Measurements from ENCODE around the gene PRDM16.
"Not testable (repeated sequence)": the region's sequence is repeated elsewhere in the genome, so short reads cannot be mapped to it uniquely, and the experiment has no call there.

The PRDM16 gene

DNA sequence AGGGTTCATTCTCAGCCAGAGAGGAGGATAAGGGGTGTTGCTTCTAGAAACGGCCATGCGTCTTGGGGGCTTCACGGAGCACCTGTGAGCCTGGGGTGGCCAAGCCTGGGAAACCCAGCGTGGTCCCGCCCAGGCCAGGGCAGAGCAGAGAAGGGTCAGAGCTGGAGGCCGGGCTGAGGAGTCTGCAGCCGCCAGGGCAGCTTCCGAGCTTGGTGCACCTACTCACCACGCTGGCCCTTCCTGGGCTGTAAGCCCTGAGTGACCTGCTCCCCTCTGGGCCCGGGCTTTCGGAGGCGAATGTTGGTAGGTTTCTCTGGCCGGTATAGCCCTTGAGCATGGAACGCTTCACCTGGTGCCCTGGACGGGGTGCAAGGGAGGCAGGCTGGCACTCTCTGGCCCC, 215.7 kb downstream of the PRDM16 start:
- Histone ChIP-seq H3K36me3 (ENCODE audit: control insufficient read depth in 1 of 2, insufficient read depth in 2 of 2, low read depth in 1 of 2, low read length in 2 of 2) (no peaks in the 10 kb centered on the region), H3K4ac (ENCODE audit: low read depth in 1 of 2, low read length in 2 of 2) (no peak overlapping the region), H2BK12ac (ENCODE audit: low read length in 2 of 2) (no peak overlapping the region), H3K23ac (ENCODE audit: low read length in 2 of 2) (no peak overlapping the region), H2BK15ac (ENCODE audit: low read depth, poor library complexity, severe bottlenecking) (no peak overlapping the region), H3K4me1 (ENCODE audit: control insufficient read depth, insufficient read depth, low read depth, low read length) (no peaks in the 10 kb centered on the region), H3K4me2 (ENCODE audit: low read length, poor library complexity, severe bottlenecking) (no peak overlapping the region), H4K91ac (ENCODE audit: low read length) (no peak overlapping the region), H2AFZ (ENCODE audit: low read depth, low read length) (no peak overlapping the region), H4K8ac (ENCODE audit: low read length) (no peak overlapping the region), H3K27ac (ENCODE audit: low read length, poor library complexity, severe bottlenecking) (no peak overlapping the region), H3K9ac (ENCODE audit: low read length) (no peak overlapping the region), H3K27me3 (ENCODE audit: control insufficient read depth in 1 of 2, insufficient read depth in 1 of 2, low read length in 2 of 2) (peaks cover 4 to 86% of the 10 kb centered on the region in 2 experiments), H3K79me1 (replicated peaks; ENCODE audit: low read length, poor library complexity, severe bottlenecking) (no peaks in the 10 kb centered on the region), H3K4me3 (ENCODE audit: insufficient read depth in 1 of 2, low read depth in 1 of 2, low read length in 2 of 2) (no peak overlapping the region), H2BK5ac (ENCODE audit: low read depth, low read length, poor library complexity, severe bottlenecking) (no peak overlapping the region), H3K18ac (ENCODE audit: low read depth in 1 of 2, low read length in 2 of 2) (no peak overlapping the region), H3K14ac (ENCODE audit: low read length in 2 of 2) (no peak overlapping the region), H2BK120ac (ENCODE audit: low read depth, low read length) (no peak overlapping the region), H2AK5ac (ENCODE audit: low read length, severe bottlenecking) (no peak overlapping the region), H3K9me3 (ENCODE audit: control insufficient read depth, low read length) (no peaks in the 10 kb centered on the region)
- DNase-seq = no peak
- WGBS = 85% methylated on average over 15 of the region's 15 CpGs

DNA sequence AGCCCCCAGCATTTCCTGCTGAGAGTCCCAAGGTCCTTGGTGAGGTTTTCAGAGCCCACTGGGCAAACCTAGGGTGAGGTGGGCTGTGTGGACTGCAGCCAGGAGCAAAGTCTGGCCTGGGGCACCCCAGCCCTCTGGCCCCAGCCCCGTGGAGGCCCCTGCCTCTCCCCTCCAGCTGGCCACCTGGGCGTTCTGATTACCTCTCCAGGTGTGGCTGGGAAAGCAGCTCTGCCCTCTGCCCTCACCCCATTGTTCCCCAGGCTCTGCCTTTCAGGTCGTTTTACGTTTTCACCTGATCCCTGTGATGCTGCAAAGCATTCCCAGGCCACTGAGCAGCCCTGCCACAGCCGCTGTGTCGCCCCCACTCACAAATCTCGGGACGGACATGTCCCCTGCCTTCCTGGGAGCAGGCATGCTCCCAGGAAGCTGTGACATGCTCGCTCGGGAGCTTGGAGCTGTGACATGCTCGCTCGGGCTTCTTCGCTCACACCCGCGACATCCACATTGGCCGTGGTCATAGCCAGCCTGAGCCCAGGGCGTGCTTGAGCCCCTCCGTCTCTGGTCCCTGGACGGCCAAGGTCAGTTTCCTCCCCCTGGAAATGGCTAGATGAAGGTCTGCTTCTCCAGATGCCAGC, 216.2 kb downstream of the PRDM16 start:
- H2AK5ac ChIP-seq (ENCODE audit: low read length, severe bottlenecking) = no peak overlapping the region
- H3K18ac ChIP-seq (ENCODE audit: low read depth in 1 of 2, low read length in 2 of 2) = no peak overlapping the region
- H2AFZ ChIP-seq (ENCODE audit: low read depth, low read length) = no peak overlapping the region
- WGBS = 75% methylated on average over 19 of the region's 19 CpGs
- no peak overlapping the region for H2BK5ac ChIP-seq (ENCODE audit: low read depth, low read length, poor library complexity, severe bottlenecking)
- no peak overlapping the region for H3K27ac ChIP-seq (ENCODE audit: low read length, poor library complexity, severe bottlenecking)
- H4K8ac ChIP-seq (ENCODE audit: low read length) = no peak overlapping the region
- H3K27me3 ChIP-seq (ENCODE audit: control insufficient read depth in 1 of 2, insufficient read depth in 1 of 2, low read length in 2 of 2) = peaks cover 4 to 87% of the 10 kb centered on the region in 2 experiments
- no peak overlapping the region for H3K9ac ChIP-seq (ENCODE audit: low read length)
- no peaks in the 10 kb centered on the region for H3K79me1 ChIP-seq (replicated peaks; ENCODE audit: low read length, poor library complexity, severe bottlenecking)
- no peak overlapping the region for H3K4me3 ChIP-seq (ENCODE audit: insufficient read depth in 1 of 2, low read depth in 1 of 2, low read length in 2 of 2)
- DNase-seq = no peak
- H3K36me3 ChIP-seq (ENCODE audit: control insufficient read depth in 1 of 2, insufficient read depth in 2 of 2, low read depth in 1 of 2, low read length in 2 of 2) = no peaks in the 10 kb centered on the region
- no peak overlapping the region for H3K23ac ChIP-seq (ENCODE audit: low read length in 2 of 2)
- H2BK120ac ChIP-seq (ENCODE audit: low read depth, low read length) = no peak overlapping the region
- no peaks in the 10 kb centered on the region for H3K9me3 ChIP-seq (ENCODE audit: control insufficient read depth, low read length)
- H3K4me2 ChIP-seq (ENCODE audit: low read length, poor library complexity, severe bottlenecking) = no peak overlapping the region
- H3K14ac ChIP-seq (ENCODE audit: low read length in 2 of 2) = no peak overlapping the region
- H3K4ac ChIP-seq (ENCODE audit: low read depth in 1 of 2, low read length in 2 of 2) = no peak overlapping the region
- no peak overlapping the region for H2BK12ac ChIP-seq (ENCODE audit: low read length in 2 of 2)
- H3K4me1 ChIP-seq (ENCODE audit: control insufficient read depth, insufficient read depth, low read depth, low read length) = no peaks in the 10 kb centered on the region
- no peak overlapping the region for H4K91ac ChIP-seq (ENCODE audit: low read length)
- no peak overlapping the region for H2BK15ac ChIP-seq (ENCODE audit: low read depth, poor library complexity, severe bottlenecking)

DNA sequence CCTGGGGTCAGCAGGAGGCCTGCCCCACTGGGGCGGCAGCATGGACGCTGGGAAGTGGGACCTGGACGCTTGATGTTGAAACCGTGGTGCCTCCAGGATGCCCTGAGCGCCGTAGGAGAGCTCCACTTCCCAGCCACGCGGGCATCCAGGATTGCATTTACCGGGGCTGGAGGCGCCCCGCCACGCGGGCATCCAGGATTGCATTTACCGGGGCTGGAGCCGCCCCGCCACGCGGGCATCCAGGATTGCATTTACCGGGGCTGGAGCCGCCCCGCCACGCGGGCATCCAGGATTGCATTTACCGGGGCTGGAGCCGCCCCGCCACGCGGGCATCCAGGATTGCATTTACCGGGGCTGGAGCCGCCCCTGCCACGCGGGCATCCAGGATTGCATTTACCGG, 218.1 kb downstream of the PRDM16 start:
- DNase-seq; H2BK12ac ChIP-seq (ENCODE audit: low read length in 2 of 2); H4K91ac ChIP-seq (ENCODE audit: low read length); H3K4me1 ChIP-seq (ENCODE audit: control insufficient read depth, insufficient read depth, low read depth, low read length); H3K79me1 ChIP-seq (replicated peaks; ENCODE audit: low read length, poor library complexity, severe bottlenecking); H2BK5ac ChIP-seq (ENCODE audit: low read depth, low read length, poor library complexity, severe bottlenecking); H3K4me2 ChIP-seq (ENCODE audit: low read length, poor library complexity, severe bottlenecking); H3K36me3 ChIP-seq (ENCODE audit: control insufficient read depth in 1 of 2, insufficient read depth in 2 of 2, low read depth in 1 of 2, low read length in 2 of 2); H2BK15ac ChIP-seq (ENCODE audit: low read depth, poor library complexity, severe bottlenecking); H3K4me3 ChIP-seq (ENCODE audit: insufficient read depth in 1 of 2, low read depth in 1 of 2, low read length in 2 of 2); H3K18ac ChIP-seq (ENCODE audit: low read depth in 1 of 2, low read length in 2 of 2); H2AK5ac ChIP-seq (ENCODE audit: low read length, severe bottlenecking); H2AFZ ChIP-seq (ENCODE audit: low read depth, low read length); H2BK120ac ChIP-seq (ENCODE audit: low read depth, low read length); H4K8ac ChIP-seq (ENCODE audit: low read length); H3K23ac ChIP-seq (ENCODE audit: low read length in 2 of 2); H3K27ac ChIP-seq (ENCODE audit: low read length, poor library complexity, severe bottlenecking); H3K9me3 ChIP-seq (ENCODE audit: control insufficient read depth, low read length); H3K9ac ChIP-seq (ENCODE audit: low read length); H3K14ac ChIP-seq (ENCODE audit: low read length in 2 of 2); H3K4ac ChIP-seq (ENCODE audit: low read depth in 1 of 2, low read length in 2 of 2): not testable (repeated sequence)
- H3K27me3 ChIP-seq (ENCODE audit: control insufficient read depth in 1 of 2, insufficient read depth in 1 of 2, low read length in 2 of 2) = peaks cover 4 to 88% of the 10 kb centered on the region in 2 experiments
- WGBS = 95% methylated on average over 28 of the region's 33 CpGs

DNA sequence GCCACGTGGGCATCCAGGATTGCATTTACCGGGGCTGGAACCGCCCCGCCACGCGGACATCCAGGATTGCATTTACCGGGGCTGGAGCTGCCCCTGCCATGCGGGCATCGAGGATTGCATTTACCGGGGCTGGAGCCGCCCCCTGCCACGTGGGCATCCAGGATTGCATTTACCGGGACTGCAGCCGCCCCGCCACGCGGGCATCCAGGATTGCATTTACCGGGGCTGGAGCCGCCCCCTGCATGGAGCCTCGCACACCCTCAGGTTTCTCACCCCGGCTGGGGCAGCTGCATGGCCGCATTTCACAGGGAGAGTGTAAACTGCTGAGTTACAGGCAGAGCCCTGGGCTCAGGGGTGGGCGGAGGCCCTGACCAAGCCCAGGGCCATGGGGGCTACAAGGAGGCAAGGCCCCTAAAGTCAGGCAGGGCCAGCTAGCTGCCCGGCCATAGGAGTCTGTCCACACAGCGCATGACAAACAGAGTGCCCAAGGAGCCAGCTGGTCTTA, 218.7 kb downstream of the PRDM16 start:
- Histone ChIP-seq H3K4me2 (ENCODE audit: low read length, poor library complexity, severe bottlenecking) (no peak overlapping the region), H4K91ac (ENCODE audit: low read length) (no peak overlapping the region), H2BK5ac (ENCODE audit: low read depth, low read length, poor library complexity, severe bottlenecking) (no peak overlapping the region), H3K4ac (ENCODE audit: low read depth in 1 of 2, low read length in 2 of 2) (no peak overlapping the region), H3K9ac (ENCODE audit: low read length) (no peak overlapping the region), H3K9me3 (ENCODE audit: control insufficient read depth, low read length) (no peaks in the 10 kb centered on the region), H3K79me1 (replicated peaks; ENCODE audit: low read length, poor library complexity, severe bottlenecking) (no peaks in the 10 kb centered on the region), H3K27ac (ENCODE audit: low read length, poor library complexity, severe bottlenecking) (no peak overlapping the region), H2BK12ac (ENCODE audit: low read length in 2 of 2) (no peak overlapping the region), H2AFZ (ENCODE audit: low read depth, low read length) (no peak overlapping the region), H3K23ac (ENCODE audit: low read length in 2 of 2) (no peak overlapping the region), H3K4me1 (ENCODE audit: control insufficient read depth, insufficient read depth, low read depth, low read length) (no peaks in the 10 kb centered on the region), H2BK120ac (ENCODE audit: low read depth, low read length) (no peak overlapping the region), H2BK15ac (ENCODE audit: low read depth, poor library complexity, severe bottlenecking) (no peak overlapping the region), H3K4me3 (ENCODE audit: insufficient read depth in 1 of 2, low read depth in 1 of 2, low read length in 2 of 2) (no peak overlapping the region), H3K36me3 (ENCODE audit: control insufficient read depth in 1 of 2, insufficient read depth in 2 of 2, low read depth in 1 of 2, low read length in 2 of 2) (no peaks in the 10 kb centered on the region), H3K14ac (ENCODE audit: low read length in 2 of 2) (no peak overlapping the region), H3K18ac (ENCODE audit: low read depth in 1 of 2, low read length in 2 of 2) (no peak overlapping the region), H4K8ac (ENCODE audit: low read length) (no peak overlapping the region), H2AK5ac (ENCODE audit: low read length, severe bottlenecking) (no peak overlapping the region), H3K27me3 (ENCODE audit: control insufficient read depth in 1 of 2, insufficient read depth in 1 of 2, low read length in 2 of 2) (peaks cover 4 to 88% of the 10 kb centered on the region in 2 experiments)
- no peak for DNase-seq
- WGBS = 91% methylated on average over 24 of the region's 25 CpGs
